ENCODE results near the gene C16orf96.

Gene C16orf96

DNA sequence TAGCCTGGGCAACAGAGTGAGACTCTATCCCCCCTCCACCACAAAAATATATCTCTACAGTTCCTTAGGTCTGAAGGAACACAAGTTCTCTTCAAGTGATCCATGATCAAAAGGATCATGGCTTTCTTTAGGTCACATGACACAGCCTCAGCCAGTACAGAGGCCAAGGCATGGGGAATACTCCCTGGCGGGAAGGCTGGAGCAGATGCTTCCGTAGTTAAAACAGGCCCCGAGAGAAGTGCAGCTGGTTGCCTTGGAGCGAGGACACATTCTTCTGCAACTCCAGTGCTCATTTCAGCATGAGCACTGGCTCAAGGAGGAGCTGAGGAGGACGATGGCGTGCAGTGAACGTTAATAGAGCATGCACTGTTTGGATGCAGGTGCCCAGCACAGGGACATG, 31.1 kb upstream of the C16orf96 start:
- in situ Hi-C loops (cut with MboI; ENCODE audit: low sequenced_read_pairs), result no loop called here

DNA sequence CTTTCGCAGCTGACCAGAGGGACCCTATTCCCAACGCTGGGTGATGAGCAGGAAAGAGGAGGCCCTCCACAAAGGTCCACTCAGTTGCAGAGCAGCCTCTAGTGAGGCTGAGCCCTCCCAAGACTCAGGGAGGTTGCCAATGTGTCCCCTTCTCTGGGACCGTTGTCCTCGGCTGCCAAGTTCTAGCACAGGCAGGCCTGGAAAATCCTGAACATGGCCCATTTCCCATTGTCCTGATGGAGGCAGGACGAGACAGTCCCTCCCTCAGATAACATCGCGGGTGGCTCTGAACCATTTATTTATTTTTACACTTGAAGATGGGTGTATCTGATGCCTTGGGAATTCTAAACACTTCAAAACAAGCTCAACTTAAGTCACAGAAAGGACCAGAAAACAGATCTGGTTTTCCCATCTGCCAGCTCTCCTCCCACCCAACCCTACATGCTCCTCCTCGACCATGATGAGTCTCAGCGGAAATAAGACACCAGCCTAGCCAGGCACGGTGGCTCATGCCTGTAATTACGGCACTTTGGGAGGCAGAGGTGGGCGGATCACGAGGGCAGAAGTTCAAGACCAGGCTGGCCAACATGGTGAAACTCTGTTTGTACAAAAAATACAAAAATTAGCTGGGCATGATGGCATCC, 30.4 kb upstream of the C16orf96 start:
- in situ Hi-C loops (cut with MboI; ENCODE audit: low sequenced_read_pairs), result no loop called here

DNA sequence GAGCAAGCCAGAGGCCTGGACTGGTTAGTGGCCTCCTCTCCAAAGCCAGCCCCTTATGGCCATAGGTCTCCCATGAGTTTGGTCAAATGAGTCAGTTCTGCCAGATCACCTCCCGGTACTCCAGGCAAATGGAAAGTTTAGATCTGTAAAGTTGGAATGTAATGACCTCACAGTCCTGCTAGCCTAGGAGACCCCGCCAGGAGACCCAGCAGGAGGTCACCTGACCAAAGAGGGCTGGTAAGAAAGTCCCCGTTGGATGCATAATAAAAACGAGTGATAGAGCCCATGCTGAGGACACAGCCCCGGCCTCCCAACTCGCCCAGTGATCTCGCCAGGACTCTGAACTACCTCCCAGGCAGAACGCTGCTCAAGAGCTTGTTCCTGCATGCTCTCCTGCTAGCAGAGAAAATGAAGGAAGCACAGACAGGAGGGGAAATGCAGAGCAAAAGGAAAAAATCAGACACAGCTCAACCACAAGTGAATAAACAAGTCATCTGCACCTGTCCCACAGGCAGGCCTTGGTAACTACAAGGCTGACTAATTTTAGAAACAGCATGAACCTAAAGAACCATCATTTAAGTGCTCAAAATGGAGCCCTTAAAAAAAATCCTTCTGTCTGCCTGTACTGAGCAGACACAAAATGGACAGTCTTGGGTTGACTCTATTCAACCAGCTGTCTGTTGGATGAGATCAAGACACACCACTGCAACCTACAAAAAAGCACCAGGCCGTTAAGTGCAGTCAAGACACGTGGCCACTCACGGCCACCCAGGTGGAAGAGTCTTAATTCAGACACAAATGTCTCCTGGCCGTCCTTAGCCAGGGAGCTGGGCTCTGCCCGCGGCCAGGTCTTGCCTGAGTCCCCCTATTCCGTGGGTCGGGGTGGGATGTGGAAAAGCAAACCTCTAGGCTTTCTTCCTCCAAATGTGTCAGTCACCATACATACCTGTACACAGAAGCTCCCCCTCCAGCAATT, 26.8 kb upstream of the C16orf96 start:
- in situ Hi-C loops (cut with MboI; ENCODE audit: low sequenced_read_pairs), result no loop called here

DNA sequence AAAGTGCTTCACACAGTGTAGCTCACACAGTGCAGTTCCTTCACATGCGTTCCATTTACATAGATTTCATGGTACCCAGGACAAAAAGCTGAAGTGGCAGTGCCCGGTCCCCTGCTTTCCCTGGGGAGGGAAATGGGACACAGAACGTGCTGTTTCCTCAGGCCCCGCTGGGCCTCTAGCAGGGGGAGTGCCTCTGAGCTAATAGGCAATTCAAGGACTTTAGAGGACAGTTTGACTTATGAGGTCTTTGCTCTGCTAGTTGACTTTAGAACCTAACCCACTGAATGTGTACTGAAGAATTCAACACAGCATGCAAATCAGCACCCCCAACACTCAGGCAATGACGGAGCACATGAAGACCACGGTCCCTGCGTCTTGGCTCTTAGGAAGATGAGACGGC, 24.3 kb upstream of the C16orf96 start:
- in situ Hi-C loops (cut with MboI; ENCODE audit: low sequenced_read_pairs), result no loop called here

DNA sequence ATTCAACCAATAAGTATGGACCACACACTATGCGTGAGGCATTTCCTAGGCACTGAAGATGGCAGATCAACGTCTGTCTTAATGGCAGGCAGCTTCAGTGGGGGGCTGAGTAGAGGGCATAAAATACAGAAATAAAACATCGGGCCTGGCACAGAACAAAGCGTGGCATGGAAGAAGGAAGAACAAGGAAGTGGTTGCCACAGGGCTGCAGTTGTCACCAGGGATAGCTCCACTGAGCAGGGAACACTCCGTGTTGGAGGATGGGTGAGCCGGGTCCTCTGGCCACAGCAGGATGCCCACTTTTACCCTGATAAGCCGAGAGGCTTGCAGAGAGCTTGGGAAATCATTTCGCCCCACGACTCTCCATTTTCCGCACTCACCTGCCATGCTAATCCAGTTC, 23.9 kb upstream of the C16orf96 start:
- in situ Hi-C loops (cut with MboI; ENCODE audit: low sequenced_read_pairs), result no loop called here

DNA sequence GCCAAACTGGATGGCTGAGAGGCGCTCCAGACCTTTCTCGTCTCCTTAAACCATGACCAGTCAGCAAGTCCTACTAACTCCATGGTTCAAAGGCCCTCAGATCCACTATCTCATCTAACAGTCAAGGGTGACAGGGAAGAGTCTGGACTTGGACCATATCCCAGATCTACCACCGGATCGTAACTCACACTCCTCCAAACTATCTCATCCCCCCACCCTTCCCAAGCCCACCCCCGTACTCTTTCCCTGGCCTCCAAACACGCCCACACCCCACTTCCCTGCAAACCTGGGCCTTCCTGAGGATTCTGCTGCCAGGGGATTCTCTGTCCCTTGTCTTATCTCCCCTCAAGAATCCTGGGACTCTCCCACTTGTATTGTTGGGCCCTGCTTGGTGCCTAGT, 22.6 kb upstream of the C16orf96 start:
- in situ Hi-C loops (cut with MboI; ENCODE audit: low sequenced_read_pairs), result no loop called here

DNA sequence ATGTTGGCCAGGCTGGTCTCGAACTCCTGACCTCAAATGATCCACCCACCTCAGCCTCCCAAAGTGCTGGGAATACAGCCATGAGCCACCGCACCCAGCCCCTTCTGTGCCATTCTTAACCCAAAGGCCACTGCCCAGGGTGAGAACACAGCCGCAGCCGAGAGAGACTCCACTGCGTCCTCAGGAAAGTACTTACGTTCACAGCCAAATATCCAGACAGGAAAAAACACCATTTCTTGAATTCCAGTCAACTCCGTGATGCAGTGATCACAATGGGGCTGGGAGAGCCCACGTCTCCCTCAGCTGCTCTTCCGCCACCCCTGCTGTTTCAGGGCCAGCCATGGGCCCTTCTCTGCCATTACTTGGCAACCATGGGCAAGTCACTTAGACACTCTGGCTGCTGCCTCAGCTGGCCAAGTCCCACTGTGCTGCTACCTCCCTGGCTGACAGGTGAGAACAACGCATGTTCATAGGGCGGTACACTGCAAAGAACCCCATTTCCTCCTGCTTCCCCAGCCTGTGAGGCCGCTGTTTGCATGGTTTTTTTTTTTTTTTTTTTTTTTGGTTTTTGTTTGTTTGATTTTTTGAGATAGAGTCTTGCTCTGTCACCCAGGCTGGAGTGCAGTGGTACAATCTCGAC, 21.9 kb upstream of the C16orf96 start:
- in situ Hi-C loops (cut with MboI; ENCODE audit: low sequenced_read_pairs), result no loop called here

DNA sequence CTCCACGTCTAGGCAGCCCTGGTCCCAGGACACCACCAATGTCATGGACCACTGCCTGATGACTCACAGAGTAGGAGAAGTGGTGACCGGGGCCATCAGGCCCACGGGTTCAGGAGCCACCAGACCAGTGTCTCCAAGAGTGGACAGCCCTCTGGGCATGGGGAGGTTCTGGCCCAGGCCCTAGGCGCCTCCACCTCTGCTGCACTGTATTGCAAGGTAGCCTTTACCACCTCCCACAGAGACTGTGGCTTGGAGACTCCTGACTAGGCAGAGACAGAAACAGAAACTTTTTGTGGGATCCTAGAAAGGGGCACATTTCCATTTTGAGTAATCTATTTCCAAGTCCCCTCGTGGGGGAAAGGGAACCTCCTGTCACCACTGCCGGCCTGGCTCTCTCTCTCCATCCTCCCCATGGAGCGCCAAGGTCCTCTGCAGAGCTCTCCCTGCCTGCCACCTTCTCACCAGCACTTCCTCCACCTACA, 20.5 kb upstream of the C16orf96 start:
- in situ Hi-C loops (cut with MboI; ENCODE audit: low sequenced_read_pairs), result no loop called here

DNA sequence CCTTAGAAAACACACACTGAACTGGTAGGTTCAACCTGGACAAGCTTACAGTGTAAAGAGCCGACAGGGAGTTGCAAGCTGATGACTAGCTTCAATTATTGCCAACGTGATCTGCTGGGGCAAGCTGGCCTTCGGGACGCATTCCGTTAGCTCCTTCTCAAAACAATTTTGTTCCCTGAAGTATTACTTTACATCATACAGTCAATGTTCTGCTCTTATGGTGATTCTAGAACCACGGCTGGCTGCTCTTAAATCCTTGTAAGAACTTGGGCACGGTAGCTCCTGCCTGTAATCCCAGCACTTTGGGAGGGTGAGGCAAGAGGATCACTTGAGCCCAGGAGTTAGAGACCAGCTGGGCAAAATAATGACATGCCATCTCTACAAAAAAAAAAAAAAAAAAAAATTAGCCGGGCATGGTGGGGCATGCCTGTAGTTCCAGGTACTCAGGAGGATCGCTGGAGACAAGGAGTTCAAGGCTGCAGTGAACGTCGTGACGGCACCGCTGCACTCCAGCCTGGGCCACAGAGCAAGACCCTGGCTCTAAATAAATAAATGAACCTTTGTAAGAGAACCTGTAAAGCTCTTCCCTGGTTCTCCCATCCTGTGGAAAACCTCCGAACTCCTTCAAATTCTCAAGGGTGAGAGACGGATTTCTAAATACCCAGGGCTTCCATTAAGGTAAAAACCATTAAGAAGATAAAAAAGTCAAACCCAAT, 19.6 kb upstream of the C16orf96 start:
- in situ Hi-C loops (cut with MboI; ENCODE audit: low sequenced_read_pairs), result no loop called here

DNA sequence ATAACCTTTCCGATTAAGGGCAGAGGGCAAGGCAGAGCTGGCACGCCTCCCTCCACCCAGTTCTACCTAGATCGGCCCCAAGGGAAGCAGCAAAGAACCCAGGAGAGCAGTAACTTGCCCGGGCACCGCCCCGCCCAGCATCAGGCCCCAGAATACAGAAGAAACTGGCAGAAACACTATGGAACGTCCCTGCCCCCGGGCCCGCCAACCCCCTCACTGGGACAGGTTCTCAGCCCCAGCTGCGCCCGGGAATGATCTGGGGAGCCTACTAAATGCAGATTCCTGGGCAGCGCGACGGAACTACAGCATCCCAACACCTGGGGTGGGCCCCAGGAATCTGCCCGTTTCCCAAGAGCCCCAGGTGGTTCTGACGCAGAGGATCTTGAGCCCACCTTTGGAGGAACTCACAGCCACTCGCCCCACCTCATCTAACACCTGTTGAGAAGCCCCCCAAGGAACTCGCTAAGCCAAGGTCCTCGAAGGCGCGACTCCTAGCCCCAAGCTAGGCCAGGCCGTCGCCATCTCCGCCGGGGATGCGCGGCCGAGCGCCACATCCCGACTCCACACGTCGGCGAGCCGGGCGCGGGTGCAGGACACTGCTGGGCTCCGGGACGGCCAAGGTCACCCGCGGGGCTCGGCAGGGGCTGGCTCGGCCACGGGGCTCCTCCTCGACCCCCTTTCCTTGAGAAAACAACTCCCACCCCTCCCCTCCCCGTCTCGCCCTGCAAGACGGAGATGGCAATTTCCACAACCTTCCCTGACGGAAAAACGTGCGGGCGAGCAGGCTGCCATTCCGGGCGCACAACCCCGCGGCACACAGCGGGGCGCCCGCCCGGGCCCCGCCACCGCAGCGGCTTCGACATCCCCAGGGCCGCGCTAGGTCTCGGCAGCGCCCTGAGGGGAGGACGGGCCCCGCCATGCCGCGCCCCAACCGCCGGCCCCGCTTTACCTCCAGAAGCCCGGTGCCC, 18.5 kb upstream of the C16orf96 start:
- in situ Hi-C loops (cut with MboI; ENCODE audit: low sequenced_read_pairs), result no loop called here

DNA sequence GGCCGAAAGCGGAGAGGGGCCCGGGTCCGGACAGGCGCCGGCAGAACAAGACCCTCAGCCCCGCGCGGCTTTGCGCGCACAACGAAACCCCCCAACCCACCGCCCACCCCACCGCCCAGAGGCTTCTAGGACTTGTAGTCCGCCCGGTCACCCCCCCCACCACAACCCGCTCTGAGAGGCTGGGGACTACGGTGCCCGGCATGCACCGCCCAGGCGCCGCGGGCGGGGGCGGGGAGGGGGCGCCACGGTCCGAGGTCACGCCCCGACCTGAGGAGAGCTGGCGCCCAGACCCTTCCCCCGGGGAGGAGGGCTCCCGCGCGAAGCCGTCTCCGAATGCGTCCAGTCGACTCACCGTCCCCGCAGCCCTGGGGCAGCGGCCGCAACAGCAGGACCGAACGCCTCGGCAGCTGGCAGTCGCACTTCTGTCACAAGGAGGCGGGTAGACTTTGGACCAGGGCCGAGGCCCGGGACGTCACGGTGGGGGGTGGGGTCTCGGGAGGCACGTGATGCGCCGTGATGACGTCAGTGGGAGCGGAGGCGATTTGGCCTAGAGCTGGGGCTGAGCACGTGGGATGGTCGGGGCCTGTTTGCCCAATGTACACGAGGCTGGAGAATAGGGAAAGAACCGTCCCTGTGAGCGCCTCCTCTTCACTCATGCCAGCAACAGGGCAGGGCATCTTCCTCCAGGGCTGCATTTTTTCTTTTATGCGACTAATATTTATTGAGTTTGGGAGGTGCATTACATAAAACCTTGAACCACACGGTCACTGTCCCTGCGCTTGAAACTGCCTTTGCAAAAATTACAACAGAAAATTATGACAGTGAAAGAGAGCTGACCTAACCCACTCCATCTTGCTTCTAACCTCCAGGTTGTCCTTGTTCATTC, 17.5 kb upstream of the C16orf96 start, which contains the start of gene CDIP1:
Gene CDIP1 (minus strand): TSS at position 424 of the 886 bp plus-strand sequence. CDS start 24,643 bp downstream, outside the sequence.
- in situ Hi-C loops (cut with MboI; ENCODE audit: low sequenced_read_pairs), result no loop called here

DNA sequence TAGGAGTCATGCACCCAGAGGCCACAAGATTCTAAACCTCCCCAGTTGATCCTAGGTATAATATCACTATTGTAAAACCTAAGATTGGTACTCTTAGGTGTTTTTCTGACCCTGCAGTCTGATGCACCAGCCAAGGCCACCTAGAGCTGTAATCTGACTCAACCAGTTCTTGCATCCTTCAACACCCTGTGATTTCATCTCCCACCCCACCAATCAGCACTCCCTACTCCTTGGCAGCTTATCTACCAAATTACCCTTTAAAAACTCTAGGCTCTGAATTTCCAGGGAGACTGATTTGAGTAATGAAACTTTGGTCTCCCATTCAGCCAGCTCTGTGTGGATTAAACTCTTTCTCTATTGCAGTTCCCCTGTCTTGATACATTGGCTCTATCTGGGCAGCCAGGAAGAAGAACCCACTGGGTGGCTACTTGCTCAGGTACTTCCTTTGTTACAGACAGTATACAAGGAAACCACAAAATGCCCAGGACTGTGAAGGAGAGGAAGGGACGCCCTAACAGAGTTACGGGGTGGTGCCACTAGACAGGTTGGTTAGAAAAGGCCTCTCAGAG, 16.3 kb upstream of the C16orf96 start:
- in situ Hi-C loops (cut with MboI; ENCODE audit: low sequenced_read_pairs), result no loop called here

DNA sequence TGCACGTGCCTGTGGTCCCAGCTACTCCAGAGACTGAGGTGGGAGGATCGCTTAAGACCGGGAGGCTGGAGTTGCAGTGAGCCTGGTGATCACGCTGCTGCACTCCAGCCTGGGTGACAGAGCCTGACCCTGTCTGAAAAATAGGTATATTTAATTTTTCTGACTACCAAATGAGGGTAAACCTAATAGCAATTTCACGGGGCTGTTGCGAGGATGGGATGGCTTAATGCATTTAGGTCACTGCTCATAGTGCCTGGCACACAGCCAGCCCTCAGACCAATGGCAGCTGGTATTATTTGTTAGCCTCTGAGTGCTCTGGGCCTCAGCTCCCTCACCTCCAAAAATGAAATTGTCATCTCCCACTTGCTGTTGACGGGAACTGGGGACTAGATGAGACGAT, 11.7 kb upstream of the C16orf96 start:
- in situ Hi-C loops (cut with MboI; ENCODE audit: low sequenced_read_pairs), result no loop called here

DNA sequence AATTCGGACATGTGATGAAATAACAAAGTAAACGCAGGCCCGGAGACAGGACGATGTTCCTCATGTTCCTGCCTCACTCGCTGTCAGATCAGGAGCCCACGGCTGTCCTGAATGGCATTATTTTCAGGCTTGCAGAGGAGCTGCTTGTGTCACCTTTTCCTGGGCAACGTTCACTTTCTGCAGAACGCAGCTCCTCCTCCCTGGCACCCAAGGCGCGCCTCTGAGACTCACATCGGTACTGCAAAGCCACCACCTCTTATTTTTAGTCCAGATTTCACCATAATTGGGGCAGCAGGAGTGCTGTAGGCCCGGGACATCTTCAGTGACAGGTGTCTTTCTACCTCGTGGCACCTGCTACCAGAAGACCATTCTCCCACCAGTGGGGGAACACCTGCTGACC, 8.0 kb upstream of the C16orf96 start:
- in situ Hi-C loops (cut with MboI; ENCODE audit: low sequenced_read_pairs), result no loop called here

DNA sequence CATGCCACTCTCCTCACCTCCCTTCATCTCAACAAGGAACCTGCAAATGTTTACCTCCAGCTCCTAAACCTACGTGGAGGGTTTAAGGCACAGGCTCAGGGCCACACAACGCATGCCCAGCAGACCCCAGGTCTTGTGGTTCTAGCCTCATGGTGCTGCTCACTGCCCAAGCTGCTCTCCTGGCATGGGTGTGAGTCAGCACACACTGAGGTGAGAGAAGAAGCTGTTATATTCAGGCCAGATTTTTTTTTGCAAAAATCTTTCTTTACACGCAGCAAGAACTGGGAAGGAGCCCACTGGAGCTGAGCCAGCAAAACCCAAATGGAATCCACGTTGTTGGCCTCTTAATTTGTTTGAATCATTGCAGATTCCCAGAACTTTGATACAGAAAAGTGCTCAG, 5.5 kb upstream of the C16orf96 start:
- in situ Hi-C loops (cut with MboI; ENCODE audit: low sequenced_read_pairs), result no loop called here

DNA sequence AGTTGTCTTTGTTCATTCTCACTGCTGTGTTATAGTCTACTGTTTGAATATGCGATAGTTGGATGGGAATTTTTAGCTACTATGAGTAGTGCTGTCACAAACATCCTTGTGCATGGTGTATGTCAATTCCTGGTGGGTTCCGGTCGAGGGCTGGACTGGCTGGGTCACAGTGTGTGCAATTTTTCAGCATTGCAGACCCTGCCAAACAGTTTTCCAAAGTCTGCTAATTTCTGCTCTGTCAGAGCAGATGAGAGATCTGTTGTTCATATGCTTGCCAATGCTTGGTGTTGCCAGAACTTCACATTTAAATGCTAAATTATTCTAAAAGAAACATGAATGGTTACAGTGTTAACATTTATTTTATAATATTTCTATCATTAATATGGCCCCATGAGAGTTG, 3.6 kb upstream of the C16orf96 start:
- in situ Hi-C loops (cut with MboI; ENCODE audit: low sequenced_read_pairs), result no loop called here

DNA sequence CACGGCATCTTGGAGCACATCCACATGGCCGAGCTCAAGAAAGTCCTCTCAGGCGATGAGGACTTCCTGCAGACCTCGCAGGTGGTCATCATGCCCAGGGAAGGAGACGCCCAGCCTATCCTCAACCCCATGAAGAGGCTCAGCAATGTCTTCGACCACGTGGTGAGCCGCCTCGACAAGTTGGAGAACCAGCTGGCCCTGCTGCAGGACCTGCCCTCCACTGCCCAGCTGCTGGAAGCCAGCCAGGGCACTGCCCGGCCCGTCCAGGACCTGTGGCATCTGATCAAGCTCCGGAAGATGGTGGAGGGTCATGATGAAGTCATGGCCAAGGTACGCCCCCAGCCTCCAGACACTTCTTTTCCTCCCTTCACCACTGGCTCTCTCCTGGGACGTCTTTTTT, 440 bp downstream of the C16orf96 start:
- in situ Hi-C loops (cut with MboI; ENCODE audit: low sequenced_read_pairs), result no loop called here

DNA sequence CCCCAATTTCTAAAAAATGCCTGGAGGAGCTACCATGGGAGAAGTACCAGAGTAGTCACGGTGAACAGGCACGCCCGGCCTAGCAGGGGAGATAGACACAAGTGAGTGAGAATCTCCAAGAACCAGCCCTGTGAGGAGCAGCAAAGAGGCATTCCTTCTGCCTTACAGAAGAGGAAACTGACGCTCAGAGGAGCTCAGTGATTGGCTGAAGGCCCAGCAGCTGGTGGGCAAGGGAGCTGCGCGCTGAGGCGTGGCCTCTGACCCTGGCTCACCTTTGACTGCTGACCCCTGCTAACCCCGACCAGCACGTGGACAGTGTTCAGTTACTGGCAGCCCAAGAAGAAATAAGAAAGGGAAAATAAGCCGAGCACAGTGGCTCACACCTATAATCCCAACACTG, 1.8 kb downstream of the C16orf96 start:
- in situ Hi-C loops (cut with MboI; ENCODE audit: low sequenced_read_pairs), result no loop called here
